GM19468 (cell line): ENCODE data around the gene MAEA.
A peak's percentile ranks its signal among the peaks of the same experiment; 100 is the strongest.

Experiments
- ATAC-seq: cut with Tn5 transposase; IDR thresholded peaks from one replicate; pipeline ENCODE4 v1.9.1; 2021; ENCODE audit warnings: mild to moderate bottlenecking, moderate library complexity, moderate number of reproducible peaks; ENCODE audit not compliant: unreplicated experiment; ENCODE audit errors: extremely low read depth

The MAEA gene

DNA sequence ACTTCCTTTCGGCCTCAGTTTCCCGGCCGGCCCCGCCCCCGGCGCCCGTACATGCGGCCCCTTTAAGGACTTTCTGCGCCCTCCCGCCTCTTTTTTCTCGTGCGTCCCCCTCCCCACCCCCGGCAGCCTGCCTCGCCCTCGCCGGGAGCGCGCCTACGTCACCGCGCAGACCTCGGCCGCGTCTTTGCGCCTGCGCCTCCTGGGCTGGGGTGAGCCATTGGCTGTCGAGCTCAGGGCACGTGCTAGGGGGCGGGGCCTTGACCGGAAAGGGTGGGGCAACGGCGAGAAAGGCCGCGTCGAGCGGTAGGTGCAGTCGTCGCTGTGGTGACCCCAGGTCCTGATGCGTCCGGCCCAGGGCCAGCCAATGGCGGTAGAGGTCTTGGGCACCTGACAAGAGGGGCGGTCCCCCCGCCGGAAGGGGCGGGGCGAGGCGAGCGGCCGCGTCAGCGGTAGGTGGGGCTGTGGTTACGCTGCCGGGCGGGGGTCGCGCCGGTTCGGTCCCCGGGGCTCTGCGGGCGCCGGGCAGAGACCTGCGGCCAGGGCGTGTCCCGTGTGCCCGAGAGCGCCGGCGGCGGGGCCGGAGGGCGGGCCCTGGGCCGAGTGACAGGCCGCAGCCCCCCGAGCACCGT, 57.2 kb downstream of the MAEA start, which contains the start of gene UVSSA:
Gene UVSSA, plus strand, starts transcription at position 428 of the 629 bp plus-strand sequence. CDS start 884 bp downstream, outside the sequence.
- peak; percentile 89 for ATAC-seq

DNA sequence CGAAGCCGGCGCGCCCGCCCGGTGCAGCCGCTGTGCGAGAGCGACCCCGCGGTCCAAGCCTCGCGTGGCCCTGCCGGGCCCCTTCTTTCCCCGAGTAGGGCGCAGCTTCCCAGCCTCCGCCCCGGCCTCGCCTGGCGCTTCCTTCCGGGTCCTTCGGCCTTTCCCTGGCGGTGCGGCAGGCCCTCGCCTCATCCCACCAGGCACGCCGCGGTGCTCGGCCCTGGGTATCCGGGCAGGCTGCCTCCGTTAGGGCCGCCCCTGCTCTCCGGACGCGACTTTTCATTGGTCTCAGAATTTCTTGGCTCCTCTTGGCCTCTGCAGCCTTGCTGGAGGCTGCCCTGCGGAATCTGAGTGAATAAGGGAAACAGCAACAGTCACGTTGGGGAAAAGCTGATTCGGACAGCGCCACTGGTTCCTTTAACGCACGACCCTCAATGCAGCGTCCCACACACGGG, 57.7 kb downstream of the MAEA start:
- ATAC-seq, result peak; percentile 1

DNA sequence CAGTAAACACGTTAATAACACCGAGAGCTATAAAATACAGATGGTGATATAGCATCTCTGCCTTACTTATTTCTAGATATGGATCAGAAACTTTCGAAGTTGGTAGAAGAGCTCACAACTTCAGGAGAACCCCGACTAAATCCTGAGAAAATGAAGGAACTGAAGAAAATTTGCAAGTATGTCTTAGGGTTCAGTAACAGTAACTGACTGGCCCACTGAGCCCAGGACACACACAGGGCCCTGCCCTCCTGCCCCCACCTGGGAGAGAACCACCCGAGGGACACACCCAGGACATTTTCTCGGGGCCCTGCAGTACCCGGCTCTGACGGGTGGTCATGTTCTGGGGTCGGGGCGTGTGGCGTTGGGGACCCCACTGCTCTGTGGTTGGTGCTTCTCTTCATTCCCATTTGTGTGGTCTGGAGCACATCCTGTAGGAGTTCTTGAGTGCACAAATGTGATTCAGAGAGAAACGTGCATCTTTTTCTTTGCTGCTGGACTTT, 58.4 kb downstream of the MAEA start:
- no peak for ATAC-seq

DNA sequence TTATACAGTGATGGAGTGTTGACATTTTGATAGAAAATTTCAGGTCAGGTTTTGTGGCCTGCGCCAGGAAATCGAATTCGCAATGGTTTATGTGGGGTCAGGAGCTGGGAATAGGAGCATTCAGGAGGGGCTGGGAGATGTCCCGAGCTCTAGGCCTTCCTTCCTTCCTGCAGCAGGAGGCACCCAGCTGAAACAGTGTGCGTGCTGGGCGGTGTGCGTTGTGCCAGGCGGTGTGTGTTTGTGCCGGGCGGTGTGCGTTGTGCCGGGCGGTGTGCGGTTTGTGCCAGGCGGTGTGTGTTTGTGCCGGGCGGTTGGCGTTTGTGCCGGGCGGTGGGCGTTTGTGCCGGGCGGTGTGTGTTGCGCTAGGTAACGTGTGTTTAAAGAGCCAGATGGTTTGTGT, 59.1 kb downstream of the MAEA start:
- ATAC-seq, result no peak

DNA sequence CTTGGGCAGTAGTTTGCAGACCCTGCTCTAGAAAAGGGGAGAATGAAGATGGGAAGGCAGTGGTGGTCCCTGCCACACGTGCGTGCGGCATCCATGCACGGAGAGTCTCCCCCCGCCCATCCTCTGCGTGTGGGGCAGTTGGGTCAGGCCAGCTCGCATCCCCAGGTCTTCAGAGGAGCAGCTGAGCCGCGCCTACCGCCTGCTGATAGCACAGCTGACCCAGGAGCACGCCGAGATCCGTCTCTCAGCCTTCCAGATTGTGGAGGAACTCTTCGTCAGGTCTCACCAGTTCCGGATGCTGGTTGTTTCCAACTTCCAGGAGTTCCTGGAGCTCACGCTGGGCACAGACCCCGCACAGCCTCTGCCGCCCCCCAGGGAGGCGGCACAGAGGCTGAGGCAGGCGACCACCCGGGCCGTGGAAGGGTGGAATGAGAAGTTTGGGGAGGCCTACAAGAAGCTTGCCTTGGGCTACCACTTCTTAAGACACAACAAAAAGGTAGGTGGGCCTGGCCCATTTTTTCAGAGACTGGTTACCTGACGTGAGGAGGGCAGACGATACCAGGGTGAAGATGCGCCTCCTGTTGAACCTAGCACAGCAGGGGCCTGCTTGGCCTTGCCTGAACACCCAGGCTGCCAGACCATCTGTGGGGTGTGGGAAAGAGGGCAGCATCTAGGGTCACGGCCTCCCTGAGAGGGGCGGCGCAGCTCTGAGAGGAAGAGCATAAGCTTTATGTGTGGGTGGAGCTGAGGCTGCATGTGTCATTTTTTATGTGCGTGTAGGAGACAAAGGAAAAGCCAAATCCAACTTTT, 59.9 kb downstream of the MAEA start:
- no peak for ATAC-seq

DNA sequence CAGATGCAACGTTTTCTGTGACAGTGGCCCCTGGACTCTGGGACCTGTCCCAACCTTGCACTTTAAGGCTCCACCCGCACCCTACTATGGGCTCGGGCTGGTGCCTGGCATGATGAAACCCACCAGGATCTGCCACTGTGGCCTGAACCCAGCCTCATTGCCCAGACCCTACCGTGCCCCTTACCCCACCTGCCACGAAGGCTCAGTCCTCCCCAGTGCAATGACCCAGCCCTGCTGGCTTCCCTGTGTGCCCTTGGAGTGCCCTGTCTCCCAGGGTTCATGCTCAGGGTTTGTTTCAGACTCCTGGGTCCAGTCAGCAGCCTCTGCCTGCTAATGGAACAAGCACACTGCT, 60.5 kb downstream of the MAEA start:
- no peak for ATAC-seq

DNA sequence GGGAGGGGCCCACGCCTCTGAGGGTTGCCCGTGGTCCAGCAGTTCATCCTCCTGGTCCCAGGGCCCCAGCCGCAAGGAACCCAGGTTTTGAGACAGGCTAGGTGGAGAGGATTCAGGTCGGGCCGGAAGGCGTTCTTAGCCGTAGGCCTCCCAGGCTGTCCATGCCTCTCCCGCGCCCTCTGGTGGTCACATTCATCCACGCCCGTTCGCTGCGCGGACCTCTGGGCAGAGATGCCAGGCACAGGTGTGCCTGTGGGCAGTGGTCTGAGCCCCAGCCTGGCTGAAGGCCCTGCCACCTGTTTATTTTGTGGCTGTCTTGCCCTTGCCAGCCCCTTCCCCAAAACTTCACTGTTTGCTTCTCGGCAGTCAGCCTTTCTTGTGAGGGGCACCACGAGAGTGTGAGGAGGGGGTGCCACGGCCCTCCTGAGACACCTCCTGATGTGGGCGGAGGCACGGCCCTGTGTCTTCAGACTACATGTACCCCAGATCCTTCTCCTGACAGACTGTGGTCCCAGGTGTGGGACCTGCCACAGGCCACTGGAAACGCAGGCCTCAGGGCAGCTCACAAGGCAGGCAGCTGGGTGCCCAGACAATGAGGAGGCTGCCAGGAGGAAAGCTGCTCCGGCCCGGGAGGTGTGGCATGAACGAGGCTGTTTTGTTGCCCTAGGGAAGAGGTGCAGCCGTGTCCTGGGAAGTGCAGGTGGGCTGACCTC, 62.3 kb downstream of the MAEA start:
- ATAC-seq, result no peak

DNA sequence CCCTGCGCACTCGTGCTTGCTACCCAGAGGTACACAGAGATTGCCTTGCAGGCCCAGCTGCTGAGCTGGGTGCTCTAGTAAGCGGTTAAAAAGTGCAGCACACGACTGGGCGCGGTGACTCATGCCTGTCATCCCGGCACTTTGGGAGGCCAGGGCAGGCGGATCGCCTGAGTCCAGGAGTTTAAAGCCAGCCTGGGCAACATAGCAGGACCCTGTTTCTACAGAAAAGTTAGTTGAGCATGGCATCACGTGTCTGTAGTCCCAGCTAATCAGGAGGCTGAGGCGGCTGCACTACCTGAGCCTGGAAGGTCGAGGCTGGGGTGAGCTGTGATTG, 62.8 kb downstream of the MAEA start:
- ATAC-seq, result no peak

DNA sequence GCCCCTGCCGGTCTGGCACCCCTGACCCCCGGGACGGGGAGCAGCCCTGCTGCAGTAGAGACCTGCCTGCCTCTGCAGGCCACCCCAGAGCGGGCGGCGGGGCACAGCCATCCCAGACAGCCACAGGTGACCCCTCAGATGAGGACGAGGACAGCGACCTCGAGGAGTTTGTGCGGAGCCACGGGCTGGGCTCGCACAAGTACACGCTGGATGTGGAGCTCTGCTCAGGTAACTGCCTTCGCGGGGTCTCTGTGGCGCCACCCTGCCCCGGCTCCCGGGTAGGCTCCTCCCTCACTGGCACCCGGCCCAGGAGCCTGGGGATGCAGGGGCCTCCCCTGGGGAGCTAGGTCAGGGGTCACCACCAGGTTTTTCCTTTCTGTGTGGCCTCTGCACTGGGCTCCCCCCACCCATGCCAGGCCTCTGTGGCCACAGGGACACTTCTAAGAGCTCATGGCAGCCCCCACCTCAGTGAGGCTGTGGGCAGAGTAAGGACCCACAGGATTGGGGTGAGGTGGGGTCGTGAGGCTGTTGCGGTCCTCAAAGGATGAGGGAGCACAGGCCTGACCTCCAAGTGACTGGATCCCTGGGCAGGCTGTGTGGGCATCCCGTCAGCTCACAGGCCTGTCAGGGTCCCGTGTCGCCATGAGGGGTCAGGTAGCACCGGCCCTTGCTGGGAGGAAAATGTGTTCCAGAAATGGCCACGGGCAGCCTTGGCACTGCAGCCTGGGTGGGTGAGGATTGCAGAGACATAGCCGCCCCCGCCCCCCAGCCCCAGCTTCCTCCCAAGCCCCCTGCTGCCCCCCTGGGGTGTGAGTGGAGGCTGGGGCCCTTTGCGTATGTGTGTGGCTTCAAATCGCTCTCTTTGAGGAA, 63.7 kb downstream of the MAEA start:
- ATAC-seq, result no peak

DNA sequence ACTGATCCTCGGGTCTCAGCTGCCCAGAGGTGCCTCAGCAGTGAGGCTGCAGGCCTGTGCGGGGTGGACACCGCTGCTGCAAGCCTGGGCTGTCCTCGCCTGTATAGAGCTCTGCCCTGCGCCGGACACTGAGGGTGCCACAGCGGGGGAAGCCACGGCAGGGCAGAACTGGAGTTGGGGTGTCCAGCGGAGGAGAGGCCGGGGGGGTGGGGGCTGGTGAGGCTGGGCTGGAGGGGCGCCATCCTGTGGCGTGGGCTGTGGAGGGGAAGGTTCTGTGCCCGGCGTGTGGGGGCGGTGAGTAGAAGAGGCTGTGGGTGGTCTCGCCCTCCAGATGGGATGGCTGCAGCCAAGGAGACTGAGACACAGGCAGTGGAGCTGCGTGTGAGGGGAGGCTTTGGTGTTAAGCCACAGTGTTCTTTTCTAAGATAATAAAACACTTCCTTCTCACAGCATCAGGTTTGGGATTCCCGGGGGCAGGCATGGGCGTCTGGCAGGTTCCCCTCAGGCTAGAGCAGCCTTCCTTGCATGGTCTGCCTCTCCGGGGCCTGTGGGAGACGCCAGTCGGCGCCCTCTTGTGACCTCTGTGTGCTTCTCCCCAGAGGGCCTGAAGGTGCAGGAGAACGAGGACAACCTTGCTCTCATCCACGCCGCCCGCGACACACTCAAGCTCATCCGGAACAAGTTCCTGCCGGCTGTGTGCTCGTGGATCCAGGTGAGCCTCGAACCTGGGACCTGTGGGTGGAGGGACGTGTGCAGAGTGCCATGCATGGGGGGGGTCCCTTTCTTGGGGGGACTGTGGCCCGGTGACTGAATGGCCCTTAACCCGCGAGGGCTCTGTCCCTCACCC, 64.7 kb downstream of the MAEA start:
- no peak for ATAC-seq

DNA sequence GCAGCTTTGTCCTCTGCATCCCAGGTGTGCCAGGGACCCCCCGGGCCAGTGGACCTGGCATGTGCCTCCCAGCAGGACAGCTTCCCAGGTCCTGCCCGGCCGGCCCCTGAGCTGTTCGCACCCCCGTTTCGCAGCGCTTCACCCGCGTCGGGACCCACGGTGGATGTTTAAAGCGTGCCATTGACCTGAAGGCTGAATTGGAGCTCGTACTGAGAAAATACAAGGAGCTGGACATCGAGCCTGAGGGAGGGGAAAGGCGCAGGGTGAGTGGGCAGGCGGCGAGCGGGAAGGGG, 65.2 kb downstream of the MAEA start:
- no peak for ATAC-seq

DNA sequence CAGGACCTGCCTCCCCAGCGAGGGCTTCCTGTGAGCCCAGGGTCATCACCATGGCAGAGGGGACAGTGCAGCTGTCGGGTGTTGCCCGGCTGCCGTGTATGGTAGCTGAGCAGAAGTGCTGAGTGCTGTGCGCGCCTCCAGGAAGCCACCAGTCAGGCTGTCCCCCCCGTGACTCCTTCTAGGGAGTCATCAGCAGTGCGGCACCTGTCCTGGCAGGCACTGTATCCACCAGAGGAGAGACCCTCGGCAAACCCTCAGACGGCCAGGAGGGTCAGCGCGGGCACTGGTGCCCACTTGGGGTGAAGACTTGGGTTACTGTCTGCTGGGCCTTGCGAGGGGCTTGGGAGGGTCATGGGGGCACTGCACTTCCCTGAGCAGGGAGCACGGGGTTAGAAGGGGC, 65.7 kb downstream of the MAEA start:
- ATAC-seq, result no peak

DNA sequence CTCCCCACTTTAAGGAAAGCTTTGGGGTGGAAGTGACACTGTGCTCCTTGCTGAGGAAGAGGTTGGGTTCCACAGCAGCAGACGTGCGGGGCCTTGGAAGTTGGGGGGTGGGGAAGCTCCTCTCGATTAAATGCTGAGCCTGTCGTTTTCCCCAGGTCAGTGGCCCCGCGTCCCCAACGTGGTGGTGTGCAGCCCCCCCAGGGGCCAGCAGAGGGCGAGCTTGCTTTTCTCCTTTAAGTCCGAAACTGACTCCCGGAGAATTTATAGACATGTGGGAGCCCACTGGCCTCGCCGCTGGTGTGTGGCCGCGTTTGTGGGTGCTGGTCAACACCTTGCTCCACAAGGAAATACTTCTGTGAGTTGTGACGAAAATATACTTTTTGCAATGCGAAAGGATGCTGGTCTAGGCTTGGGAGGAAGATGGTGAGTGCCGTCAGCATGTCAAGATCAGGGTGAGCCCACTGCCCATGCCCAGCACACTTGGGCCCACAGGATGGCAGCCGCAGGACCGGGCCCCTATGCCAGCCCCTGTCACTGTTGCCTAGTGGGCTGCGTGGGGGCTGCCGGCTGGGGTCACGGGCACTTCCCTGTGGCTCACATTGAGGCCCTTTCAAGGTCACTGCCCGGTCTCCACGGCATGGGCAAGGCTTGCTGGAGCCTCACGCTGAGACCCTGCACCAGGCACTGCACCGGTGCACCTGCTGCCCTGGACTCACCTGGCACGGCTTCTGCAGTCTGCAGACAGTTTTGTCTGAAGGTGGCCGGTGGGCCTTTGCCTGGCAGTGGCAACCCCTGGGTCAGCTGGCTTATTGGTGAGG, 66.7 kb downstream of the MAEA start:
- no peak for ATAC-seq

DNA sequence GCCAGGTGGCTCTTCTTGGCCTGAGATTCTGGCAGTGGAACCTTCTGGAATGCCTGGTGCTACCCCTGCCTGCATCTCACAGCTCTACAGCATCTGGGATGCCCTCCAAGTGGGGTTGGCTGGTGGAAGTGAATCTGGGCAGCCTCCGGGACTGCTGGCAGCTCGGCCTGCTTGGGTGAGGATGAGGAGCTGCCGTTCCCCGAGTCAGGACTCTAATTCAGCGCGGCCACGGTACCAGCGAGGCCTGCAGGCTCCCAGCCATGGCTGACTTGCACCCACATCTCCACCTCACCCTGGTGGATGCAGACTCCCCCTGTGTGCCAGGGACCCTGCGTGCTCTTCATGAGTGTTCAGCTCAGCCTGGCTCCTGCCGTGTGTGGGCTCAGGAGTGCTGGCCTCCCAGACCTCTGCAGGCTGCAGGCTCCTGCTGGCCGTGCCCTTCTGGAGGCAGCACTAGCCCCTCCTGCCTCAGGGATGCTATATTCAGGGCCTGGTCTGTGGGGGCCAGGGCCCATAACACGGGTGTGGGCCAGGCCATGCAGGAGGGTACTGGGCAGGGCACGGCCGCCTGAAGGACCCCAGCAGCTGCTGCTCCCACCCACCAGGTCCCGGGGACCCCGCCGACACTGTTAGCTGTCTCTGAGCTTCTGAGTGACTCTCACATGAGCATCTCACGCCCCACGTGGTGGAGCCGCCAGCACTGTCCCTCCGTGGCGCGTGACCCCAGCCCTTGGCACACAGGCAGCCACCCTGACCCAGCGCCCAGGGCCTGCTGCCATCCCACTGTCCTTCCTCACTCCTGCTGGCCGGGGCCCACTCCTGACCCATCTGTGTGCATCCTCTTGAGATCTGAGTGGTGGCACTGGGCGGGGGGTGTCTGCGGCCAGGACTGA, 67.9 kb downstream of the MAEA start:
- ATAC-seq, result no peak

DNA sequence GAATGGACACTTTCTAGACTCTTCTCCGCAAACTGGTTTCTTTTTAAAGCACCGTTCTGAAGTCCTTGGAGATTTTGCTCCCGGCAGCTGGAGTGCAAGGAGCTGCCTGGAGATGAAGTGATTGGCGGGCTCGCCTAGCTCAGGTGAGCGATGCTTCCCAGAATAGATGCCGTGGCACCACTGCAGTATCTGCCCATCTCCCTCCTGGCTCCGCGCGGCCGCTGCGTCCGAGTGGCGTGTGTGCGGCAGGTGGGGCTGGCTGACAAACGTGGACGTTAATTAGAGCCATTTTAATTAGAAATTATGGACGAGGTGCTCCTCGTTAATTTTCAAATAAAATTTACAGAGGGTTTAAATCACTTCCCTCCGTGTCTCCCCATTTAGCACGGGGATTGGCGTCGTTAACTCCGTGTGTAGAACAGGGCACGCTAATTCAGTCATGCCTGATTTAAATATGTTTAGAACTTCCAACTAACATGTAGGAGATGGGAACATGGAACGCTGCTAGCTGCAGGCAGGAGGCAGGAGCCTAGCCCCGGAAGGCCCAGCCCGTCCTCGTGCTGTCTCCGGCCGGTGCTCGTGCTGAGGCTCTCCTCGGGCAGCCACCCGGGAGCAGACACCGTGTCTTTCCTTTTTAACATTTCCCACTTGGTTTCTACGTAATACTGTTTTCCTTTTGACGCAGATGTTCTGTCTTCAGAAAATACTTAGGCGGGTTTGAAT, 68.9 kb downstream of the MAEA start:
- no peak for ATAC-seq

DNA sequence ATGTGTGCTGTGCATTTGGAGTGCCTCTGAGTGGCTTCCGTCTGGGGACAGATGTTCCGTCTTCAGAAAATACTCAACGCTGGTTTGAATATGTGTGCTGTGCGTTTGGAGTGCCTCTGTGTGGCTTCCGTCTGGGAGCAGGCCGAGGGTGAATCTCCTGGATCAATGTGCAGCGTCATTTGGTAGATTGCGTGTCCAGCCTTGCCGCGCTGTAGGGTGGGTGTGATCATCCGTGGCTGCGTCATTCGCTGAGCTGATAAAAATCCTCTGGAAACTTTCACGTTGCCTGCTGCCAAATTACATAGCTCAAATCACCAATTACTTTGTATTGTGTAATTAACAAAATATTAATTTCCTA, 69.4 kb downstream of the MAEA start:
- ATAC-seq, result no peak

DNA sequence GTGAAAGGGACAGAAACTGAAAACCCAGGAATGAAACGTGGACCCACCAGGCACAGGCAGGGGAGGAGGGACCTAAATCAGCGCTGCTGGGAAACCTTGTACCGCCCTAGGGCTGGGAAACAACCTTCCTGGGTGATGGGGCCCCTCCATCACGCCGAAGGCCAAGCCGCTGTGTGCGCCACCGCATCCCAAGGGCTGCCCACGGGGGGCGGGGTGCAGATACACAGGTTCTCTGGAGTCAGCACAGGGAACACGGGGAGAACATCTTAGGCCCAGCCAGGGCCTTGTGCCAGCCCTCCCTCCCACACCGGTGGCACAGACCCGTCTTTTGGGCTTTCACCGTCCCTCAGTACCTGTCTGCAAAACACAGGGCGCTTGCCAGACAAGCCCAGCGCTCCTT, 70.3 kb downstream of the MAEA start:
- no peak for ATAC-seq
